ENCODE data around the gene WNT6.

- peak; percentile 82; the same call in 1 of the 2 replicates for TF ChIP-seq EZH2phosphoT487 (IDR thresholded peaks at IDR 0.05; ENCODE audit: borderline replicate concordance, low read length)
- TF ChIP-seq, protein P1, sequence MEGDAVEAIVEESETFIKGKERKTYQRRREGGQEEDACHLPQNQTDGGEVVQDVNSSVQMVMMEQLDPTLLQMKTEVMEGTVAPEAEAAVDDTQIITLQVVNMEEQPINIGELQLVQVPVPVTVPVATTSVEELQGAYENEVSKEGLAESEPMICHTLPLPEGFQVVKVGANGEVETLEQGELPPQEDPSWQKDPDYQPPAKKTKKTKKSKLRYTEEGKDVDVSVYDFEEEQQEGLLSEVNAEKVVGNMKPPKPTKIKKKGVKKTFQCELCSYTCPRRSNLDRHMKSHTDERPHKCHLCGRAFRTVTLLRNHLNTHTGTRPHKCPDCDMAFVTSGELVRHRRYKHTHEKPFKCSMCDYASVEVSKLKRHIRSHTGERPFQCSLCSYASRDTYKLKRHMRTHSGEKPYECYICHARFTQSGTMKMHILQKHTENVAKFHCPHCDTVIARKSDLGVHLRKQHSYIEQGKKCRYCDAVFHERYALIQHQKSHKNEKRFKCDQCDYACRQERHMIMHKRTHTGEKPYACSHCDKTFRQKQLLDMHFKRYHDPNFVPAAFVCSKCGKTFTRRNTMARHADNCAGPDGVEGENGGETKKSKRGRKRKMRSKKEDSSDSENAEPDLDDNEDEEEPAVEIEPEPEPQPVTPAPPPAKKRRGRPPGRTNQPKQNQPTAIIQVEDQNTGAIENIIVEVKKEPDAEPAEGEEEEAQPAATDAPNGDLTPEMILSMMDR (IDR thresholded peaks at IDR 0.05; ENCODE audit: low read depth, low read length, poor library complexity, severe bottlenecking) = no peak
Measured at GRCh38 chr2:218873359-218874194, 14.0 kb downstream of the WNT6 start.

Measured in DOHH2 (cell line).